Gastroesophageal sphincter (tissue), 4 donors: ENCODE data around the gene MGME1. TPM values are rescaled to one million over a fixed set of nuclear protein-coding genes. Genes with fewer than 3 reads are reported as not detected.
"Not testable (repeated sequence)": the region's sequence is repeated elsewhere in the genome, so short reads cannot be mapped to it uniquely, and the experiment has no call there.

Experiments
- ATAC-seq: fragments of 150-250 bp; one replicate; pipeline ENCODE4 v1.9.1; 2016; ENCODE audit warnings: mild to moderate bottlenecking, moderate library complexity
- H3K27ac ChIP-seq, 4 donors: fragments of 200-600 bp; sonication (generic) in 3 of 4; 1 replicate in 3 of 4; 2 replicates in 1 of 4; pipeline ENCODE4 v1.5.1; 2016 to 2019
- H3K27me3 ChIP-seq: fragments of 200-600 bp; sonication (generic); one replicate; pipeline ENCODE4 v1.5.1; 2019
- H3K36me3 ChIP-seq, 2 donors: fragments of 200-600 bp; sonication (generic); one replicate each; pipeline ENCODE4 v1.5.1; 2019; ENCODE audit warnings: control low read depth in 1 of 2
- H3K4me1 ChIP-seq, 3 donors: fragments of 200-600 bp; sonication (generic); 1 replicate in 2 of 3; 2 replicates in 1 of 3; pipeline ENCODE4 v1.5.1; 2016 to 2019; ENCODE audit warnings: control low read depth in 2 of 3
- H3K4me3 ChIP-seq, 2 donors: fragments of 200-600 bp; sonication (generic); one replicate each; pipeline ENCODE4 v1.5.1; 2019; ENCODE audit warnings: mild to moderate bottlenecking in 1 of 2, moderate library complexity in 1 of 2
- H3K9me3 ChIP-seq, 3 donors: fragments of 200-600 bp; sonication (generic); one replicate each; pipeline ENCODE4 v1.5.1; 2017 to 2019; ENCODE audit warnings: control low read depth in 2 of 3
- CTCF ChIP-seq, 4 experiments: fragments of 200-600 bp in 2 of 4; fragments of 450-650 bp in 2 of 4; sonication (generic) in 1 of 4; IDR thresholded peaks; one replicate each; pipeline ENCODE4 v1.5.1; 2017 to 2019; ENCODE audit warnings: antibody characterized with exemption in 4 of 4, mild to moderate bottlenecking in 2 of 4, moderate library complexity in 2 of 4
- EP300 ChIP-seq: sonication (generic); formaldehyde crosslinking; IDR thresholded peaks from one replicate; pipeline ENCODE4 v1.6.1; 2017; ENCODE audit warnings: antibody characterized with exemption, mild to moderate bottlenecking
- POLR2A ChIP-seq, 2 donors: fragments of 450-650 bp; IDR thresholded peaks; one replicate each; pipeline ENCODE4 v1.6.1; 2017; ENCODE audit warnings: antibody characterized with exemption in 2 of 2, mild to moderate bottlenecking in 2 of 2, moderate library complexity in 1 of 2
- POLR2AphosphoS5 ChIP-seq: sonication (generic); formaldehyde crosslinking; IDR thresholded peaks from one replicate; pipeline ENCODE4 v1.6.1; 2017; ENCODE audit warnings: antibody characterized with exemption
- WGBS, 2 donors: methylation state at CpG; one replicate each; pipeline ENCODE4 v1.1.5; 2018; ENCODE audit warnings: low coverage in 1 of 2; 5-methylcytosine and 5-hydroxymethylcytosine counted together
- total RNA-seq, 4 donors: library from RNA; depleted of rRNA; stranded (reverse); fragments of >200 nt; gene quantifications; one replicate each; pipeline ENCODE4 v1.1.0, GENCODE V29; 2016

MGME1 gene
- total RNA-seq, 4 donors from 2014 or later, result 6.3 to 13.5 (median 9.9) TPM

DNA sequence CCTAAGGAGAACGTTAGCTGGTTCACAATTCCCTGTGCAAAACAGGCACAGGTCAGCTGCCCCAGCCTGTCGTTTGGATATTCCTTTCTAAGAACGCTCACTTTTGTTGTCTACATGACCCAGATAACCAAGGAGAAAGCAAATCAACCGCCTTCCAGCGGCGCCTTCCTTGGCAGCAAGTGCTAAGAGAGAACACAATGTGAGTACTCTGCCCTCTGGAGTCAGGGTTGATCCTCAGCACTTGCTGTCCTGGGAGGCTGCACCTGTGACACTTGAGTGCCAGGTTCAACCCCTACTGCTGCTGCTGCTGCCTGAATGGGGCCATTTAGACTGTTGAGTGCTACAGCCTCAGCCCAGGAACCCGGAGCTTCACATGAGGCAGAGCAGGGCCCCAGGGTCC, 52.1 kb downstream of the MGME1 start:
- no peak for ATAC-seq
- 84 to 87% methylated on average over 3 to 7 of the region's 7 CpGs for WGBS, 2 donors

DNA sequence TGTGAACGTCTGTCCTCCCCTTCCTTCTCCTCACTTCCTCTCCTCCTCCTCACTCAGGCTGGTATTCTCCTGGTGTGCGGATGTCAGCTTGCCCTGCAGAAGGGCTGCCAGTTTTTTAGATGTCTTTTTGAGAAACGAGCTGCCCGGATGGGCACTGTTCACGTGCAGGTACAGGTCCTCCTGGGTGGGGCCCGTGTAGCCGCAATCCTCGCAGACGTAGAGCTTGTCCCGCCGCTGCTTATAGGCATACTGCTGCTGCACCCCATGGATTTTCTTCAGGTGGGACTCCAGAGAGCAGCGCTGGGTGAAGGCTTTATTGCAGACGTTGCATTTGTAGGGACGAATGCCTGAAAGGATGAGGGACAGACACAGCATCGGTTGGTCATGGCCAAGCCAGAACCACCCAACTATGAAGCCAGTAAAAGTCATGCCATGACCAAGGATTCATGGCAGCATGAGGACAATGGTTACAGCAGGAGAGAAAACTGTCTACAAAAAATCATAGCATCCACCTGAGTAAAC, 55.8 kb downstream of the MGME1 start:
- Histone ChIP-seq H3K36me3 (no peaks in the 10 kb centered on the region), H3K9me3 (no peaks in the 10 kb centered on the region), H3K4me1 (no peaks in the 10 kb centered on the region), H3K4me3 (no peak overlapping the region), H3K27ac (no peak overlapping the region), H3K27me3 (no peaks in the 10 kb centered on the region)
- no peak for ATAC-seq
- WGBS, 2 donors, result 53 to 78% methylated on average over 2 to 9 of the region's 15 CpGs
- TF ChIP-seq CTCF (IDR thresholded peaks at IDR 0.05) (no peak), POLR2AphosphoS5 (no peak), POLR2A (IDR thresholded peaks at IDR 0.05) (no peak), EP300 (no peak)

More for the DNA sequence above, 52.1 kb downstream of the MGME1 start:
- Histone ChIP-seq H3K27me3 (no peaks in the 10 kb centered on the region), H3K9me3 (no peaks in the 10 kb centered on the region), H3K4me3 (no peak overlapping the region), H3K36me3 (no peaks in the 10 kb centered on the region), H3K4me1 (no peaks in the 10 kb centered on the region), H3K27ac (no peak overlapping the region)
- TF ChIP-seq POLR2A (IDR thresholded peaks at IDR 0.05) (no peak), CTCF (IDR thresholded peaks at IDR 0.05) (no peak), POLR2AphosphoS5 (no peak), EP300 (no peak)

DNA sequence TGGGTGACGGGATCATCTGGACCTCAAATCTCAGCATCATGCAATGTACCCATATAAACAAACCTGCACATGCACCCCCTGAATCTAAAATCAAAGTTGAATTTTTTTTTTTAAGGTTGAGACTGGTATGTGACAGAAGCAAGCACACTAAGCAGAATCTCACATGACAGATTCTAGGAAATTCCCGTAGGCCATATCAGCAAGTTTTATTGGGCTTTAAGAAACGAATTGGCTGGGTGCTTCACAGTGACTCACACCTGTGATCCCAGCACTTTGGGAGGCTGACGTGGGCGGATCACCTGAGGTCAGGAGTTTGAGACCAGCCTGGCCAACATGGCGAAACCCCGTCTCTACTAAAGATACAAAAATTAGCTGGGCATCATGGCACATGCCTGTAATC, 58.2 kb downstream of the MGME1 start:
- not testable (repeated sequence) for ATAC-seq

DNA sequence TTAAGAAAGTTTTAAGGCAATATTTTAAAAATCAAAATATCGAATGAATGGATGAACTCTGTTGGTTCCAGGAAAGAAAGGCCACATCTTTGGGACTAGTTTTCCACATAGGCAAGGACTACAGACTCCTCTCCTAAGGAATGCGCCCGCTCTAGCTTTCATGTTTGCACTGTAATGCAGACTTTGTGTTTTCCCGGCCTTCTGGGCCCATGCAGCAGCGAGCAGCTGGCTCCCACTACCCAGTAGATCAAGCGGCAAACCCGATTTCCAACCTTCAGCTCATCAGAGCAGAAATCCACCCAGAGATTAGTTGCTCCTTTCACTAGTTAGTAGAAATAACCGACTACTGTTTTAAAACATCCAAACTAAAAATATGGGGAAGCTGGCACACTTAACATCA, 61.2 kb downstream of the MGME1 start:
- H3K27me3 ChIP-seq, result peaks cover 8% of the 10 kb centered on the region
- H3K4me3 ChIP-seq, result no peak overlapping the region
- no peak for ATAC-seq
- no peaks in the 10 kb centered on the region for H3K36me3 ChIP-seq
- WGBS, 2 donors, result 76 to 94% methylated on average over 6 of the region's 8 CpGs
- TF ChIP-seq POLR2AphosphoS5, result no peak
- no peak for TF ChIP-seq POLR2A (IDR thresholded peaks at IDR 0.05)
- no peak for TF ChIP-seq EP300
- no peak for TF ChIP-seq CTCF (IDR thresholded peaks at IDR 0.05)
- H3K27ac ChIP-seq, result no peak overlapping the region
- H3K9me3 ChIP-seq, result no peaks in the 10 kb centered on the region
- no peaks in the 10 kb centered on the region for H3K4me1 ChIP-seq

More for the DNA sequence above, 58.2 kb downstream of the MGME1 start:
- not testable (repeated sequence) for H3K4me3 ChIP-seq, H3K36me3 ChIP-seq, H3K27me3 ChIP-seq, H3K9me3 ChIP-seq, H3K4me1 ChIP-seq, H3K27ac ChIP-seq
- WGBS, 2 donors, result 80 to 81% methylated on average over 2 to 7 of the region's 7 CpGs

- H3K4me1 ChIP-seq, result no peaks in the 10 kb centered on the region
- no peak for TF ChIP-seq POLR2AphosphoS5
- TF ChIP-seq POLR2A (IDR thresholded peaks at IDR 0.05), result no peak
- no peak for TF ChIP-seq EP300
- no peak for TF ChIP-seq CTCF (IDR thresholded peaks at IDR 0.05)
- ATAC-seq, result no peak
- no peaks in the 10 kb centered on the region for H3K9me3 ChIP-seq
- no peak overlapping the region for H3K4me3 ChIP-seq
- WGBS, 2 donors, result 82 to 85% methylated on average over 3 to 6 of the region's 15 CpGs
- no peak overlapping the region for H3K27ac ChIP-seq
- no peaks in the 10 kb centered on the region for H3K36me3 ChIP-seq
- peaks cover 8% of the 10 kb centered on the region for H3K27me3 ChIP-seq
Observed at GRCh38 chr20:18031050-18031449, 62.2 kb downstream of the MGME1 start.
